HepG2 (cell line): ENCODE measurements around the gene SRP72. TPM values are rescaled to one million over a fixed set of nuclear protein-coding genes. Genes with fewer than 3 reads are reported as not detected.
A peak's percentile ranks its signal among the peaks of the same experiment; 100 is the strongest.

Experiments used
- BHLHE40 ChIP-seq: IDR thresholded peaks from 2 replicates; pipeline ENCODE4 v1.6.1; 2011; ENCODE audit warnings: low read length, improper control_type of control experiment
- CEBPB ChIP-seq: IDR thresholded peaks from 2 replicates; pipeline ENCODE4 v1.6.1; 2011; ENCODE audit warnings: low read depth, low read length, improper control_type of control experiment, borderline replicate concordance
- HOXA3 ChIP-seq: sonication (generic); formaldehyde crosslinking; IDR thresholded peaks from 2 replicates; pipeline ENCODE4 v1.5.0; 2020; ENCODE audit warnings: missing genetic modification reagents
- IKZF4 ChIP-seq: sonication (generic); formaldehyde crosslinking; IDR thresholded peaks from 2 replicates; pipeline ENCODE4 v1.5.1; 2020; ENCODE audit warnings: borderline replicate concordance, mild to moderate bottlenecking, low read depth, missing genetic modification reagents; ENCODE audit errors: not compliant biosample characterization
- MAFF ChIP-seq: IDR thresholded peaks from 2 replicates; pipeline ENCODE4 v1.6.1; 2011; ENCODE audit warnings: low read depth, low read length, improper control_type of control experiment
- MXI1 ChIP-seq: IDR thresholded peaks from 3 replicates; pipeline ENCODE4 v1.6.1; 2012; ENCODE audit warnings: low read depth, low read length, inconsistent platforms, borderline replicate concordance
- TBX2 ChIP-seq: sonication (generic); formaldehyde crosslinking; IDR thresholded peaks from 2 replicates; pipeline ENCODE4 v1.5.0; 2020; ENCODE audit warnings: missing genetic modification reagents, mild to moderate bottlenecking, borderline replicate concordance
- TP53 ChIP-seq: sonication (generic); formaldehyde crosslinking; conservative IDR thresholded peaks from 2 replicates; pipeline ENCODE4 v1.4.0; 2020; ENCODE audit warnings: missing genetic modification reagents
- ZBTB14 ChIP-seq: sonication (generic); formaldehyde crosslinking; IDR thresholded peaks from 2 replicates; pipeline ENCODE4 v1.4.0; 2020; ENCODE audit warnings: missing genetic modification reagents
- ZMYM4 ChIP-seq: sonication (generic); formaldehyde crosslinking; IDR thresholded peaks from 2 replicates; pipeline ENCODE4 v1.8.1; 2023; ENCODE audit warnings: mild to moderate bottlenecking, missing genetic modification reagents
- ZNF430 ChIP-seq: sonication (generic); formaldehyde crosslinking; IDR thresholded peaks from 2 replicates; pipeline ENCODE4 v1.9.0; 2021; ENCODE audit warnings: mild to moderate bottlenecking, missing genetic modification reagents
- ZNF44 ChIP-seq: sonication (generic); formaldehyde crosslinking; IDR thresholded peaks from 2 replicates; pipeline ENCODE4 v1.5.1; 2020; ENCODE audit warnings: mild to moderate bottlenecking, missing genetic modification reagents
- ZNF609 ChIP-seq: sonication (generic); formaldehyde crosslinking; IDR thresholded peaks from 2 replicates; pipeline ENCODE4 v1.4.0; 2020; ENCODE audit warnings: mild to moderate bottlenecking, missing genetic modification reagents, borderline replicate concordance
- polyA plus RNA-seq, 8 experiments: library from polyadenylated mRNA; depleted of rRNA in 3 of 8; stranded (reverse) in 7 of 8; unstranded in 1 of 8; fragments of >200 nt; fragmentation: Illumina TruSeq in 4 of 8; extraction: Trizol in 4 of 8; gene quantifications; 2 replicates each; pipeline versions ENCODE4 v1.2.1 to v1.2.3, GENCODE V29; 2011 to 2016; ENCODE audit warnings: low read depth in 4 of 8, missing spikeins in 1 of 8, mixed read lengths in 1 of 8; ENCODE audit not compliant: insufficient read depth in 1 of 8
- total RNA-seq, 5 experiments: library from RNA; depleted of rRNA; stranded (reverse); fragments of >200 nt; fragmentation: Illumina TruSeq; extraction: Trizol; gene quantifications; 2 replicates each; pipeline ENCODE4 v1.2.3, GENCODE V29; 2016; ENCODE audit warnings: low read depth in 1 of 5
- TF ChIP-seq, protein P1 (sequence below): IDR thresholded peaks from 2 replicates; pipeline ENCODE4 v1.6.1; 2016; ENCODE audit warnings: low read depth

Gene SRP72
- total and polyA plus RNA-seq, 2 of the 13 experiments (the other 11 are each of a cell fraction or from before 2014, with no cell fraction given): 64.9 to 75.6 TPM

DNA sequence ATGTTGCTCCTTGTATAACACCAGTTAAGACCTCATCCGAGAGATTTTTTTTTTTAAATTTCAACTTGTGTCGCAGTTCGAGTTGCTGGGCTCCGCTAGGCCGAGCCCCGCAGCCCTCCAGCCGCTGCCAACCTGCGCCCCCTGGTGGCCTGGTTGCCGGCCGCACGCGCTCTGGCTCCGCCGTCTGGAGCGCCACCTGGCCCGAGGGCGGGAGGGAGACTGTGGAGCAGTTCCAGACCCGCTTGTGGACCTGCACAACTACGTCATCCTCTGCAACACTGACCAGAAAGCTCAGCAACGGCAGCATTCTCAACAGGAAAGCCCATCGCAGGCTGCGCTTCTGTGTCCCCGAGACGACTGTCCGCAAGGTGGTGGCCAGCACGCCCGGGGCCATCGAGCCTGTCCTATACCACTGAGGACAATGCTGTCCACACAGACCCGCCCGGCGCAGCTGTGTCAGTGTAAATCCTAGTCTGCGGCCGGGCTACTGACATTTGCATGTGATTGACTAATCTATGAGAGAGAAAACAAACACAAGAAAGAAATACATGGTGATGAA lies 77.2 kb downstream of the SRP72 start (continued):
- TF ChIP-seq ZNF609 (CRISPR knock-in tag) (no peak), ZNF44 (CRISPR knock-in tag) (no peak), BHLHE40 (no peak; the same call in 1 of the 2 replicates), CEBPB (no peak), TP53 (CRISPR knock-in tag) (no peak), TBX2 (CRISPR knock-in tag) (peak; percentile 30; the same call in 1 of the 2 replicates), ZBTB14 (peak; percentile 43; the same call in 1 of the 2 replicates), MXI1 (peak; percentile 82; the same call in 1 of the 3 replicates), ZNF430 (no peak), ZMYM4 (CRISPR knock-in tag) (peak; percentile 92), IKZF4 (CRISPR knock-in tag) (peak; percentile 49), HOXA3 (CRISPR knock-in tag) (peak; percentile 86), MAFF (no peak)
- TF ChIP-seq, protein P1, sequence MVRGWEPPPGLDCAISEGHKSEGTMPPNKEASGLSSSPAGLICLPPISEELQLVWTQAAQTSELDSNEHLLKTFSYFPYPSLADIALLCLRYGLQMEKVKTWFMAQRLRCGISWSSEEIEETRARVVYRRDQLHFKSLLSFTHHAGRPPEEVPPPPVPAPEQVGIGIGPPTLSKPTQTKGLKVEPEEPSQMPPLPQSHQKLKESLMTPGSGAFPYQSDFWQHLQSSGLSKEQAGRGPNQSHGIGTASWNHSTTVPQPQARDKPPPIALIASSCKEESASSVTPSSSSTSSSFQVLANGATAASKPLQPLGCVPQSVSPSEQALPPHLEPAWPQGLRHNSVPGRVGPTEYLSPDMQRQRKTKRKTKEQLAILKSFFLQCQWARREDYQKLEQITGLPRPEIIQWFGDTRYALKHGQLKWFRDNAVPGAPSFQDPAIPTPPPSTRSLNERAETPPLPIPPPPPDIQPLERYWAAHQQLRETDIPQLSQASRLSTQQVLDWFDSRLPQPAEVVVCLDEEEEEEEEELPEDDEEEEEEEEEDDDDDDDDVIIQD (CRISPR knock-in tag): no peak
